22Rv1 (cell line): ENCODE data around the gene SLX4IP.

Experiments
- CTCF ChIP-seq: fragments of 450-650 bp; IDR thresholded peaks from 2 replicates; pipeline ENCODE4 v1.5.1; 2017; ENCODE audit warnings: mild to moderate bottlenecking
- ZFX ChIP-seq: fragments of 450-650 bp; IDR thresholded peaks from 2 replicates; pipeline ENCODE4 v1.6.1; 2017; ENCODE audit warnings: antibody characterized with exemption, borderline replicate concordance

- TF ChIP-seq CTCF (no peak), ZFX (no peak)
Observed at GRCh38 chr20:10385850-10386544, 49.1 kb upstream of the SLX4IP start.
